Natural killer cell (primary cell): ENCODE results near the gene ZCCHC14. TPM values are rescaled to one million over a fixed set of nuclear protein-coding genes. Genes with fewer than 3 reads are reported as not detected.

Experiments
- ATAC-seq, 3 donors: fragments of 150-1000 bp in 2 of 3; fragments of 200-7000 bp in 1 of 3; cut with Tn5 transposase; 1 replicate in 1 of 3; 2 replicates in 2 of 3; pipeline ENCODE4 v1.10.0; 2021; ENCODE audit warnings: mild to moderate bottlenecking in 2 of 3, moderate library complexity in 2 of 3
- DNase-seq, 2 donors: peaks; one replicate each; pipeline versions ENCODE4 v3.0.0 to v3.0.0-alpha.2; 2013 to 2021; ENCODE audit warnings: mixed read lengths in 1 of 2
- H3K27ac ChIP-seq: one replicate; pipeline ENCODE4 v1.5.1; 2013; ENCODE audit warnings: mild to moderate bottlenecking, low read length
- H3K27me3 ChIP-seq: one replicate; pipeline ENCODE4 v1.6.1; 2013; ENCODE audit warnings: low read length; ENCODE audit not compliant: control insufficient read depth, insufficient read depth
- H3K36me3 ChIP-seq: one replicate; pipeline ENCODE4 v1.6.1; 2013; ENCODE audit warnings: low read length; ENCODE audit not compliant: control insufficient read depth, insufficient read depth
- H3K4me1 ChIP-seq: one replicate; pipeline ENCODE4 v1.6.1; 2013; ENCODE audit warnings: low read length; ENCODE audit not compliant: control insufficient read depth, insufficient read depth
- H3K4me3 ChIP-seq: one replicate; pipeline ENCODE4 v1.5.1; 2013; ENCODE audit warnings: low read length
- H3K9me3 ChIP-seq: one replicate; pipeline ENCODE4 v1.6.1; 2013; ENCODE audit warnings: low read length; ENCODE audit not compliant: control insufficient read depth, insufficient read depth
- H3K27ac Mint-ChIP-seq, 2 donors: one replicate each; pipeline ENCODE4 v1.8.0; 2022; ENCODE audit warnings: mild to moderate bottlenecking in 2 of 2, mixed read lengths in 2 of 2, moderate library complexity in 1 of 2
- H3K27me3 Mint-ChIP-seq, 2 donors: one replicate each; pipeline ENCODE4 v1.8.0; 2022; ENCODE audit warnings: low read depth in 2 of 2, mixed read lengths in 2 of 2
- H3K36me3 Mint-ChIP-seq: one replicate; pipeline ENCODE4 v1.8.0; 2022; ENCODE audit warnings: mixed read lengths
- H3K4me1 Mint-ChIP-seq, 2 donors: one replicate each; pipeline ENCODE4 v1.8.0; 2022; ENCODE audit warnings: mixed read lengths in 2 of 2
- H3K4me3 Mint-ChIP-seq: one replicate; pipeline ENCODE4 v1.8.0; 2022; ENCODE audit warnings: mild to moderate bottlenecking, moderate library complexity, mixed read lengths
- H3K9me3 Mint-ChIP-seq, 2 donors: one replicate each; pipeline ENCODE4 v1.8.0; 2022; ENCODE audit warnings: mixed read lengths in 2 of 2
- WGBS: methylation state at CpG from one replicate; pipeline ENCODE4 v1.1.7; 2013; ENCODE audit warnings: missing lambda C conversion rate; ENCODE audit not compliant: insufficient coverage; 5-methylcytosine and 5-hydroxymethylcytosine counted together
- intact Hi-C: fragments of 100-400 bp; cut with micrococcal nuclease; formaldehyde crosslinking; loops from one replicate; pipeline ENCODE4 v1.14.2; 2022
- total RNA-seq, 4 donors: library from RNA; stranded (reverse); fragments of 120-200 nt in 1 of 4; gene quantifications; one replicate each; pipeline versions ENCODE4 v1.2.3 to v1.2.4, GENCODE V29; 2013 to 2022
- TF ChIP-seq, protein P1 (sequence below): fragments of 200-600 bp; IDR thresholded peaks from one replicate; pipeline ENCODE4 v1.8.0; 2022; ENCODE audit warnings: antibody characterized with exemption

Gene ZCCHC14
- total RNA-seq, 3 donors from 2014 or later (not counting 1 experiment from before 2014, with no cell fraction given): 12.2 to 20.9 (median 19.2) TPM

DNA sequence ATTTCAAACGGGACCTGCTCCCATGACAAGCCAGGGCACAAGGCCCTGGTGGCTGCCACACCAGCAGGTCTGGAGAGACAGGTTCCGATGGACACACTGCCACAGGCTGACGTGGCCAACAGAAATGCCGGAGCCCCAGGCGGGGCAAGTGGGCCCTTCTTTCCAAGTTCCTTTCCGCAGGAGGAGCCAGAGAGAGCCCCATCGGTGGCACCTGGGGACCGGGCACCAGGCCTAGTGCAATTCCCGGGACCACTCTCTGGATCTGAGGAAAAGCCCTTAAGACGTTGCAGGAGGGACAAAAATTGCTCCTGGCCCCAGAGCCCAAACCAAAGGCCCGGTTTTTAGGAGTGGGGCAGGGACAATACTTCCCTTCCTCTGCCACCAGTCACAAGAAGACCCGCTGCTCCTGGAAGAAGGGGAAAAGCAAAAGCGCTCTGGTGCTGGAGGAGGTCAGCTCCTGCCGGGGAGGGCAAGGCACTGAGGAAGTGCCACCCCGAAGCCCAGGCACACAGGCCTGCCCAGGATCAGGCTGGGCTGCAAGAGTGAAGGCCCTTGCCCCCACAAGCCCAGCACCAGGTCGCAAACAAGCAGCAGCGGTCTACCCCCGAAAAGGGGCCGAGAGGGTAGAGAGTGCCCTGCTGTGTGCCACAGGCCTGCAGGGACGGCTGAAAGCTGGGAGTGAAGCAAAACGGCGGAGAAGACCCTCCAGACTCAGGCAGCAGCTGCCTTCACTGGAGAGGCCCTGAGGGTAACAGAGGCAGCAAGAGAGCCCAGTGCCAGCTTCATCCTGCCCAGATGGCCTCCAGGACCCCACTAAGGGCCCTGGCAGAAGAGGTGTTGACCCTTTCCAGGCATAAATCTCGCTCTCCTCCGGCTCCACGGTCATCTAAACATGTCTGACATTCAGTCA is 71.6 kb downstream of the ZCCHC14 start:
- TF ChIP-seq, protein P1, sequence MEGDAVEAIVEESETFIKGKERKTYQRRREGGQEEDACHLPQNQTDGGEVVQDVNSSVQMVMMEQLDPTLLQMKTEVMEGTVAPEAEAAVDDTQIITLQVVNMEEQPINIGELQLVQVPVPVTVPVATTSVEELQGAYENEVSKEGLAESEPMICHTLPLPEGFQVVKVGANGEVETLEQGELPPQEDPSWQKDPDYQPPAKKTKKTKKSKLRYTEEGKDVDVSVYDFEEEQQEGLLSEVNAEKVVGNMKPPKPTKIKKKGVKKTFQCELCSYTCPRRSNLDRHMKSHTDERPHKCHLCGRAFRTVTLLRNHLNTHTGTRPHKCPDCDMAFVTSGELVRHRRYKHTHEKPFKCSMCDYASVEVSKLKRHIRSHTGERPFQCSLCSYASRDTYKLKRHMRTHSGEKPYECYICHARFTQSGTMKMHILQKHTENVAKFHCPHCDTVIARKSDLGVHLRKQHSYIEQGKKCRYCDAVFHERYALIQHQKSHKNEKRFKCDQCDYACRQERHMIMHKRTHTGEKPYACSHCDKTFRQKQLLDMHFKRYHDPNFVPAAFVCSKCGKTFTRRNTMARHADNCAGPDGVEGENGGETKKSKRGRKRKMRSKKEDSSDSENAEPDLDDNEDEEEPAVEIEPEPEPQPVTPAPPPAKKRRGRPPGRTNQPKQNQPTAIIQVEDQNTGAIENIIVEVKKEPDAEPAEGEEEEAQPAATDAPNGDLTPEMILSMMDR: no peak
- peaks cover 7% of the 10 kb centered on the region for H3K36me3 Mint-ChIP-seq
- H3K9me3 ChIP-seq: no peaks in the 10 kb centered on the region
- no peaks in the 10 kb centered on the region for H3K9me3 Mint-ChIP-seq
- intact Hi-C loops: no loop called here
- no peak overlapping the region for H3K27ac Mint-ChIP-seq
- H3K27ac ChIP-seq: no peak overlapping the region
- no peak overlapping the region for H3K4me3 Mint-ChIP-seq
- no peak overlapping the region for H3K4me3 ChIP-seq
- DNase-seq (no peak), ATAC-seq (no peak)
- peaks cover under 1 to 7% of the 10 kb centered on the region in 2 donors for H3K4me1 Mint-ChIP-seq
- H3K27me3 Mint-ChIP-seq: no peaks in the 10 kb centered on the region
- H3K27me3 ChIP-seq: no peaks in the 10 kb centered on the region
- no peaks in the 10 kb centered on the region for H3K4me1 ChIP-seq
- peaks cover 13% of the 10 kb centered on the region for H3K36me3 ChIP-seq
- WGBS: 95% methylated on average over 25 of the region's 25 CpGs

DNA sequence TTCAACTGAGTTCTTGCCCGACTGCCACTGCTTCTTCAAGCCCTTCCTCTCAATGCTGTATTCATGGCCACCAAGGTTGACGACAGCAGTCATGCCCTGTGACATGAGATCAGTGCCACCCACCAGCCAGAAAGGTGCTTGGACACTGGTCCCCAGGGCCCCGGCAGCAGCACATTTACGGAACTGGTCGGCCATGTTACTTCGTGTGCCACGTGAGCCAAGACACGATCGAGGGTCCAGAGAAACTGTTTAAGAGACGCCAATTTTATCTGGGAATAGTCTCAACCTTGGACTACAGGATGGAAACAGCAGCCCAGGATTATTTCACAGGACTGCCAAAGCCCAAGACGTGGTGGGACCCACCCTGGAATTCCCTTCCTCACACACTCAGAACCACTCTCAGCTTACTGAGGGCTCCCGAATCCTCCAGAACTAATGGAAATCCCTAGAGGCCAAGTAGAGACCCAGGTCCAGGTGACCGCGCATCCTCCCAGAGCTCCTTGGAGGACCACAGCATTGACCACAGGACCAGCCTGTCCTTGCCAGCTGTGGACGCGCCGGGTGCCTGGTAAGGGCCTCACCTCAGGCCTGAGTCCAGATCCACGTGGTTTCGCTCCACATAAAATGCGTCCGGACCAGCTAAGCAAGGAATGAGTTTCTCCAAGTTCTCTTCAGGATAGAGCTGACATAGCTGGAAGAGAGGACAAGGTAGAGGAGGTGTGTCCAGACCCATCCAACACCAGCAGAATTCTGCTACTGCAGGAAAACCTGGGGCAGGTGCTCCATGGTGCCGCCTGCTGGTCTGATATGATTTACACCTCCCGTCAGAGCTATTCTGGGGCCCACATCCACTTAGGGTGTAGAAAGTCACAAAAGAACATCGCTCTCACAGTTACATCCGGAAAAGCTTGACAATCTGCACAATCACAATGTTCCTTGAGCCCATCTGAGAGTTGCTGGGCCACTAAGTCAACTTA is 72.5 kb downstream of the ZCCHC14 start:
- Histone ChIP-seq H3K27ac (no peak overlapping the region), H3K27me3 (no peaks in the 10 kb centered on the region), H3K4me1 (no peaks in the 10 kb centered on the region), H3K4me3 (no peak overlapping the region), H3K36me3 (peaks cover 13% of the 10 kb centered on the region), H3K9me3 (no peaks in the 10 kb centered on the region)
- no peak overlapping the region for H3K27ac Mint-ChIP-seq
- no peak overlapping the region for H3K4me3 Mint-ChIP-seq
- intact Hi-C loops: no loop called here
- H3K4me1 Mint-ChIP-seq: no peaks in the 10 kb centered on the region
- ATAC-seq: no peak
- no peak for DNase-seq
- TF ChIP-seq, protein P1: no peak
- no peaks in the 10 kb centered on the region for H3K27me3 Mint-ChIP-seq
- peaks cover 7% of the 10 kb centered on the region for H3K36me3 Mint-ChIP-seq
- H3K9me3 Mint-ChIP-seq: no peaks in the 10 kb centered on the region
- 95% methylated on average over 25 of the region's 25 CpGs for WGBS

DNA sequence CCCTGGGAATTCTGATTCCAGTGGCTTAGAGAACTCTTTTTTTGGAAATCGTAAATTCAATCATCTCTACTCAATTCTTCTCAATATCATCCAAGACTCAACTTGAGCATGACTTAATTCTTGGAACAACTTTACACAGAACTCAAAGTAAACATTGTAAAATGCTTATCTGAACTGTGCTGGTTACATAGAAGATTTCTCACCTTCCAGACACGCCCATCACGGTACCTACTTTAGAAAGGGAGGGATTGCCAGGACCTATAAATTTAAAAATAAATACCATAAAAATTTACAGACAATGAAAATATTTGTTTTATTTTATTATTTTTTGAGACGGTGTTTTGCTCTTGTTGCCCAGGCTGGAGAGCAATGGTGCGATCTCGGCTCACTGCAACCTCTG is 74.2 kb downstream of the ZCCHC14 start:
- ATAC-seq (no peak), DNase-seq (no peak)
- WGBS: 84% methylated on average over 4 of the region's 6 CpGs
- TF ChIP-seq, protein P1: no peak
- H3K4me3 Mint-ChIP-seq: no peak overlapping the region
- H3K27ac Mint-ChIP-seq: no peak overlapping the region
- no peaks in the 10 kb centered on the region for H3K27me3 Mint-ChIP-seq
- H3K9me3 ChIP-seq: no peaks in the 10 kb centered on the region
- no peaks in the 10 kb centered on the region for H3K4me1 Mint-ChIP-seq
- no peaks in the 10 kb centered on the region for H3K4me1 ChIP-seq
- no peak overlapping the region for H3K4me3 ChIP-seq
- peaks cover 7% of the 10 kb centered on the region for H3K36me3 Mint-ChIP-seq
- no peak overlapping the region for H3K27ac ChIP-seq
- no peaks in the 10 kb centered on the region for H3K27me3 ChIP-seq
- intact Hi-C loops: no loop called here
- H3K9me3 Mint-ChIP-seq: no peaks in the 10 kb centered on the region
- H3K36me3 ChIP-seq: peaks cover 10% of the 10 kb centered on the region
